GM23338 (cell line): ENCODE measurements around the gene PKNOX2. TPM values are rescaled to one million over a fixed set of nuclear protein-coding genes. Genes with fewer than 3 reads are reported as not detected.

Experiments
- ATAC-seq: fragments of 200-7000 bp; cut with Tn5 transposase; 3 replicates; pipeline ENCODE4 v1.9.1; 2020
- DNase-seq: peaks from one replicate; pipeline ENCODE4 v3.0.0-alpha.2; 2015; ENCODE audit warnings: low spot score
- H2AFZ ChIP-seq: fragments of 200-600 bp; sonication (generic); 2 replicates; pipeline ENCODE4 v1.8.0; 2016; ENCODE audit warnings: antibody characterized with exemption, mild to moderate bottlenecking, moderate library complexity
- H3F3A ChIP-seq: fragments of 200-600 bp; sonication (generic); replicated peaks from 2 replicates; pipeline ENCODE4 v1.8.0; 2017; ENCODE audit warnings: antibody characterized with exemption, mixed run types, low read depth
- H3K27ac ChIP-seq: fragments of 200-600 bp; sonication (generic); 2 replicates; pipeline ENCODE4 v1.6.1; 2016; ENCODE audit warnings: low read depth
- H3K27me3 ChIP-seq: fragments of 200-600 bp; sonication (generic); 2 replicates; pipeline ENCODE4 v1.8.0; 2016; ENCODE audit warnings: mild to moderate bottlenecking, mixed run types, moderate library complexity; ENCODE audit not compliant: insufficient read depth
- H3K36me3 ChIP-seq: fragments of 200-600 bp; sonication (generic); 2 replicates; pipeline ENCODE4 v1.8.0; 2016; ENCODE audit warnings: mild to moderate bottlenecking; ENCODE audit not compliant: insufficient read depth
- H3K4me1 ChIP-seq: fragments of 200-600 bp; sonication (generic); 2 replicates; pipeline ENCODE4 v1.8.0; 2016; ENCODE audit warnings: mild to moderate bottlenecking, moderate library complexity; ENCODE audit not compliant: insufficient read depth
- H3K4me2 ChIP-seq: fragments of 200-600 bp; sonication (generic); 2 replicates; pipeline ENCODE4 v1.7.1; 2017; ENCODE audit warnings: mixed run types
- H3K4me3 ChIP-seq: fragments of 200-600 bp; sonication (generic); 2 replicates; pipeline ENCODE4 v1.6.1; 2016; ENCODE audit warnings: mixed run types
- H3K79me2 ChIP-seq: fragments of 200-600 bp; sonication (generic); replicated peaks from 2 replicates; pipeline ENCODE4 v1.8.0; 2017; ENCODE audit warnings: mild to moderate bottlenecking; ENCODE audit not compliant: insufficient read depth
- H3K9me2 ChIP-seq: fragments of 200-600 bp; sonication (generic); 2 replicates; pipeline ENCODE4 v1.8.0; 2017; ENCODE audit not compliant: insufficient read depth
- H4K20me1 ChIP-seq: fragments of 200-600 bp; sonication (generic); replicated peaks from 2 replicates; pipeline ENCODE4 v1.8.0; 2017; ENCODE audit warnings: mild to moderate bottlenecking; ENCODE audit not compliant: insufficient read depth
- H3K27ac Mint-ChIP-seq: 2 replicates; pipeline ENCODE4 v1.8.0; 2020; ENCODE audit warnings: inconsistent platforms, mild to moderate bottlenecking, moderate library complexity, mixed read lengths
- H3K27me3 Mint-ChIP-seq: 3 replicates; pipeline ENCODE4 v1.8.0; 2022; ENCODE audit warnings: low read depth, mild to moderate bottlenecking, moderate library complexity, mixed read lengths, inconsistent platforms; ENCODE audit not compliant: insufficient read depth, poor library complexity
- H3K36me3 Mint-ChIP-seq: 3 replicates; pipeline ENCODE4 v1.8.0; 2021; ENCODE audit warnings: low read depth, mild to moderate bottlenecking, inconsistent platforms, moderate library complexity, mixed read lengths
- H3K4me1 Mint-ChIP-seq: 3 replicates; pipeline ENCODE4 v1.8.0; 2020; ENCODE audit warnings: mild to moderate bottlenecking, inconsistent platforms, mixed read lengths
- H3K4me3 Mint-ChIP-seq: 3 replicates; pipeline ENCODE4 v1.8.0; 2021; ENCODE audit warnings: moderate library complexity, mild to moderate bottlenecking, inconsistent platforms, mixed read lengths
- H3K9me3 Mint-ChIP-seq: 3 replicates; pipeline ENCODE4 v1.8.0; 2020; ENCODE audit warnings: moderate library complexity, mild to moderate bottlenecking, inconsistent platforms, mixed read lengths
- CREB1 ChIP-seq: fragments of 250-450 bp; sonication (Bioruptor Pico); IDR thresholded peaks from 2 replicates; pipeline ENCODE4 v1.5.0; 2020; ENCODE audit warnings: low read depth, mild to moderate bottlenecking, moderate library complexity
- CTCF ChIP-seq, 2 experiments: fragments of 200-600 bp in 1 of 2; sonication (generic) in 1 of 2; conservative IDR thresholded peaks; 2 replicates each; pipeline versions ENCODE4 v1.5.1 to v1.6.1; 2016 to 2017; ENCODE audit warnings: antibody characterized with exemption in 2 of 2, low read depth in 2 of 2, mild to moderate bottlenecking in 2 of 2, moderate library complexity in 1 of 2
- EZH2 ChIP-seq: fragments of 200-600 bp; sonication (generic); IDR thresholded peaks from one replicate; pipeline ENCODE4 v1.8.0; 2017; ENCODE audit warnings: antibody characterized with exemption, mild to moderate bottlenecking, low read depth; ENCODE audit not compliant: unreplicated experiment
- EZH2phosphoT487 ChIP-seq: fragments of 200-600 bp; sonication (generic); IDR thresholded peaks from one replicate; pipeline ENCODE4 v1.8.1; 2018; ENCODE audit warnings: antibody characterized with exemption; ENCODE audit not compliant: unreplicated experiment
- JUNB ChIP-seq: IDR thresholded peaks from one replicate; pipeline ENCODE4 v1.6.1; 2016; ENCODE audit warnings: antibody characterized with exemption; ENCODE audit not compliant: unreplicated experiment
- NANOG ChIP-seq: IDR thresholded peaks from 2 replicates; pipeline ENCODE4 v1.6.1; 2016; ENCODE audit warnings: antibody characterized with exemption, borderline replicate concordance
- POLR2AphosphoS5 ChIP-seq: IDR thresholded peaks from 2 replicates; pipeline ENCODE4 v1.6.1; 2016; ENCODE audit warnings: antibody characterized with exemption, low read depth
- REST ChIP-seq: IDR thresholded peaks from one replicate; pipeline ENCODE4 v1.6.1; 2018; ENCODE audit warnings: antibody characterized with exemption; ENCODE audit not compliant: unreplicated experiment
- STAT1 ChIP-seq: IDR thresholded peaks from one replicate; pipeline ENCODE4 v1.6.1; 2016; ENCODE audit warnings: antibody characterized with exemption; ENCODE audit not compliant: unreplicated experiment
- ZNF114 ChIP-seq: fragments of 250-450 bp; sonication (Bioruptor Pico); IDR thresholded peaks from 2 replicates; pipeline ENCODE4 v1.5.0; 2020; ENCODE audit warnings: mild to moderate bottlenecking, moderate library complexity
- ZNF331 ChIP-seq: fragments of 250-450 bp; sonication (Bioruptor Pico); IDR thresholded peaks from 2 replicates; pipeline ENCODE4 v1.5.0; 2020; ENCODE audit warnings: low read depth, mild to moderate bottlenecking, moderate library complexity
- polyA plus RNA-seq: library from polyadenylated mRNA; unstranded; fragments of >200 nt; fragmentation: Nextera tagmentation; extraction: Ambion mirVana; gene quantifications from 2 replicates; pipeline ENCODE4 v1.2.1, GENCODE V29; 2016
- total RNA-seq: library from RNA; depleted of rRNA; stranded (reverse); fragments of >200 nt; shearing (Covaris generic); gene quantifications from 2 replicates; pipeline ENCODE4 v1.2.3, GENCODE V29; 2014
- TF ChIP-seq, protein P1 (sequence below): fragments of 250-450 bp; sonication (Bioruptor Pico); IDR thresholded peaks from 2 replicates; pipeline ENCODE4 v1.5.0; 2020; ENCODE audit warnings: mild to moderate bottlenecking, moderate library complexity
- TF ChIP-seq, protein P2 (sequence below): IDR thresholded peaks from 2 replicates; pipeline ENCODE4 v1.6.1; 2016; ENCODE audit warnings: antibody characterized with exemption

The PKNOX2 gene
- total and polyA plus RNA-seq, 2 experiments from 2014 or later, result 0.42 to 0.83 TPM

DNA sequence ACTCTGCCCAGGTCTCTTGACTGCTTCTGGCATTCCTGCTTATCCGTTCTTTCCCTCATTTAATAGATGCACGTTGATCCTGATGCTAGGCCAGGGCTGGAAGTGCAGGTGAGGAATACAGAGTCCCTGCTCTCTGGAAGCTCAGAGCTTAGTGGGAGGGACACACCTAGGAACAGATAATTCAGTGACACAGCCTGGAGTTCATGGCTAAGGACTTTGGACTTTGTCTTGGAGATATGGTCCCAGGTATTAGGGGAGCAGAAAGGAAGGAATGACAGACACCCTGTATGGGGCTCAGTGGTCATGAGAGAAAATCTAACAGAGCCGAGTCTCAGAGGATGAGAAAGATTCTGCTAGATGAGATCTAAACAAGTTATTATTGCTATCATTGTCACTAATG is 160.6 kb downstream of the PKNOX2 start:
- peaks cover 8% of the 10 kb centered on the region; the same call in 1 of the 2 replicates for H3K4me1 ChIP-seq
- TF ChIP-seq ZNF331 (no peak), CTCF (conservative IDR thresholded peaks at IDR 0.05; ENCODE audit: low read depth in 2 of 2) (no peak), NANOG (no peak), EZH2phosphoT487 (no peak), EZH2 (no peak), REST (no peak), CREB1 (no peak), POLR2AphosphoS5 (no peak), STAT1 (no peak), JUNB (no peak), ZNF114 (no peak)
- TF ChIP-seq, protein P1, sequence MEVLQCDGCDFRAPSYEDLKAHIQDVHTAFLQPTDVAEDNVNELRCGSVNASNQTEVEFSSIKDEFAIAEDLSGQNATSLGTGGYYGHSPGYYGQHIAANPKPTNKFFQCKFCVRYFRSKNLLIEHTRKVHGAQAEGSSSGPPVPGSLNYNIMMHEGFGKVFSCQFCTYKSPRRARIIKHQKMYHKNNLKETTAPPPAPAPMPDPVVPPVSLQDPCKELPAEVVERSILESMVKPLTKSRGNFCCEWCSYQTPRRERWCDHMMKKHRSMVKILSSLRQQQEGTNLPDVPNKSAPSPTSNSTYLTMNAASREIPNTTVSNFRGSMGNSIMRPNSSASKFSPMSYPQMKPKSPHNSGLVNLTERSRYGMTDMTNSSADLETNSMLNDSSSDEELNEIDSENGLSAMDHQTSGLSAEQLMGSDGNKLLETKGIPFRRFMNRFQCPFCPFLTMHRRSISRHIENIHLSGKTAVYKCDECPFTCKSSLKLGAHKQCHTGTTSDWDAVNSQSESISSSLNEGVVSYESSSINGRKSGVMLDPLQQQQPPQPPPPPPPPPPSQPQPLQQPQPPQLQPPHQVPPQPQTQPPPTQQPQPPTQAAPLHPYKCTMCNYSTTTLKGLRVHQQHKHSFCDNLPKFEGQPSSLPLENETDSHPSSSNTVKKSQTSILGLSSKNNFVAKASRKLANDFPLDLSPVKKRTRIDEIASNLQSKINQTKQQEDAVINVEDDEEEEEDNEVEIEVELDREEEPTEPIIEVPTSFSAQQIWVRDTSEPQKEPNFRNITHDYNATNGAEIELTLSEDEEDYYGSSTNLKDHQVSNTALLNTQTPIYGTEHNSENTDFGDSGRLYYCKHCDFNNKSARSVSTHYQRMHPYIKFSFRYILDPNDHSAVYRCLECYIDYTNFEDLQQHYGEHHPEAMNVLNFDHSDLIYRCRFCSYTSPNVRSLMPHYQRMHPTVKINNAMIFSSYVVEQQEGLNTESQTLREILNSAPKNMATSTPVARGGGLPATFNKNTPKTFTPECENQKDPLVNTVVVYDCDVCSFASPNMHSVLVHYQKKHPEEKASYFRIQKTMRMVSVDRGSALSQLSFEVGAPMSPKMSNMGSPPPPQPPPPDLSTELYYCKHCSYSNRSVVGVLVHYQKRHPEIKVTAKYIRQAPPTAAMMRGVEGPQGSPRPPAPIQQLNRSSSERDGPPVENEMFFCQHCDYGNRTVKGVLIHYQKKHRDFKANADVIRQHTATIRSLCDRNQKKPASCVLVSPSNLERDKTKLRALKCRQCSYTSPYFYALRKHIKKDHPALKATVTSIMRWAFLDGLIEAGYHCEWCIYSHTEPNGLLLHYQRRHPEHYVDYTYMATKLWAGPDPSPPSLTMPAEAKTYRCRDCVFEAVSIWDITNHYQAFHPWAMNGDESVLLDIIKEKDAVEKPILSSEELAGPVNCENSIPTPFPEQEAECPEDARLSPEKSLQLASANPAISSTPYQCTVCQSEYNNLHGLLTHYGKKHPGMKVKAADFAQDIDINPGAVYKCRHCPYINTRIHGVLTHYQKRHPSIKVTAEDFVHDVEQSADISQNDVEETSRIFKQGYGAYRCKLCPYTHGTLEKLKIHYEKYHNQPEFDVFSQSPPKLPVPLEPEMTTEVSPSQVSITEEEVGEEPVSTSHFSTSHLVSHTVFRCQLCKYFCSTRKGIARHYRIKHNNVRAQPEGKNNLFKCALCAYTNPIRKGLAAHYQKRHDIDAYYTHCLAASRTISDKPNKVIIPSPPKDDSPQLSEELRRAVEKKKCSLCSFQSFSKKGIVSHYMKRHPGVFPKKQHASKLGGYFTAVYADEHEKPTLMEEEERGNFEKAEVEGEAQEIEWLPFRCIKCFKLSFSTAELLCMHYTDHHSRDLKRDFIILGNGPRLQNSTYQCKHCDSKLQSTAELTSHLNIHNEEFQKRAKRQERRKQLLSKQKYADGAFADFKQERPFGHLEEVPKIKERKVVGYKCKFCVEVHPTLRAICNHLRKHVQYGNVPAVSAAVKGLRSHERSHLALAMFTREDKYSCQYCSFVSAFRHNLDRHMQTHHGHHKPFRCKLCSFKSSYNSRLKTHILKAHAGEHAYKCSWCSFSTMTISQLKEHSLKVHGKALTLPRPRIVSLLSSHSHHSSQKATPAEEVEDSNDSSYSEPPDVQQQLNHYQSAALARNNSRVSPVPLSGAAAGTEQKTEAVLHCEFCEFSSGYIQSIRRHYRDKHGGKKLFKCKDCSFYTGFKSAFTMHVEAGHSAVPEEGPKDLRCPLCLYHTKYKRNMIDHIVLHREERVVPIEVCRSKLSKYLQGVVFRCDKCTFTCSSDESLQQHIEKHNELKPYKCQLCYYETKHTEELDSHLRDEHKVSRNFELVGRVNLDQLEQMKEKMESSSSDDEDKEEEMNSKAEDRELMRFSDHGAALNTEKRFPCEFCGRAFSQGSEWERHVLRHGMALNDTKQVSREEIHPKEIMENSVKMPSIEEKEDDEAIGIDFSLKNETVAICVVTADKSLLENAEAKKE (CRISPR knock-in tag), result no peak
- TF ChIP-seq, protein P2, sequence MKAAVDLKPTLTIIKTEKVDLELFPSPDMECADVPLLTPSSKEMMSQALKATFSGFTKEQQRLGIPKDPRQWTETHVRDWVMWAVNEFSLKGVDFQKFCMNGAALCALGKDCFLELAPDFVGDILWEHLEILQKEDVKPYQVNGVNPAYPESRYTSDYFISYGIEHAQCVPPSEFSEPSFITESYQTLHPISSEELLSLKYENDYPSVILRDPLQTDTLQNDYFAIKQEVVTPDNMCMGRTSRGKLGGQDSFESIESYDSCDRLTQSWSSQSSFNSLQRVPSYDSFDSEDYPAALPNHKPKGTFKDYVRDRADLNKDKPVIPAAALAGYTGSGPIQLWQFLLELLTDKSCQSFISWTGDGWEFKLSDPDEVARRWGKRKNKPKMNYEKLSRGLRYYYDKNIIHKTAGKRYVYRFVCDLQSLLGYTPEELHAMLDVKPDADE, result no peak
- H3K9me2 ChIP-seq, result no peaks in the 10 kb centered on the region; the same call in 1 of the 2 replicates
- no peaks in the 10 kb centered on the region for H3K36me3 ChIP-seq
- H3K27me3 ChIP-seq, result no peaks in the 10 kb centered on the region
- Mint-ChIP-seq H3K27me3 (peaks cover 11% of the 10 kb centered on the region), H3K4me1 (peaks cover 19% of the 10 kb centered on the region), H3K36me3 (no peaks in the 10 kb centered on the region; the same call in 2 of the 3 replicates), H3K27ac (no peak overlapping the region), H3K4me3 (no peak overlapping the region), H3K9me3 (no peaks in the 10 kb centered on the region)
- no peak overlapping the region for H3K4me2 ChIP-seq
- no peaks in the 10 kb centered on the region for H4K20me1 ChIP-seq
- no peak overlapping the region for H3K4me3 ChIP-seq
- H3K27ac ChIP-seq, result no peak overlapping the region
- no peak overlapping the region for H2AFZ ChIP-seq
- H3K79me2 ChIP-seq, result no peaks in the 10 kb centered on the region
- no peaks in the 10 kb centered on the region for H3F3A ChIP-seq
- no peak for DNase-seq
- ATAC-seq, result no peak
